SK-N-SH (cell line): ENCODE data around the gene COL23A1.

Source experiments
- CTCF ChIP-seq: fragments of 200-600 bp; sonication (generic); IDR thresholded peaks from 2 replicates; pipeline ENCODE4 v1.6.1; 2017; ENCODE audit warnings: antibody characterized with exemption, mild to moderate bottlenecking, moderate library complexity
- EP300 ChIP-seq, 2 experiments: IDR thresholded peaks; 2 replicates each; pipeline versions ENCODE4 v1.4.0 to v1.6.1; 2012; ENCODE audit warnings: borderline replicate concordance in 1 of 2, low read depth in 1 of 2, low read length in 1 of 2
- GABPA ChIP-seq: IDR thresholded peaks from 2 replicates; pipeline ENCODE4 v1.4.0; 2012; ENCODE audit warnings: low read depth, mild to moderate bottlenecking
- MAX ChIP-seq: IDR thresholded peaks from 2 replicates; pipeline ENCODE4 v1.4.0; 2012; ENCODE audit warnings: low read depth
- MXI1 ChIP-seq: IDR thresholded peaks from 2 replicates; pipeline ENCODE4 v1.6.1; 2012; ENCODE audit warnings: mild to moderate bottlenecking, low read depth, low read length, improper control_type of control experiment
- NFIC ChIP-seq: IDR thresholded peaks from 2 replicates; pipeline ENCODE4 v1.4.0; 2012; ENCODE audit warnings: borderline replicate concordance
- POLR2AphosphoS5 ChIP-seq: IDR thresholded peaks from 2 replicates; pipeline ENCODE4 v1.6.1; 2012; ENCODE audit warnings: low read depth, low read length
- REST ChIP-seq: IDR thresholded peaks from 2 replicates; pipeline ENCODE4 v1.6.1; 2012; ENCODE audit warnings: mild to moderate bottlenecking, low read depth, low read length, moderate library complexity
- RFX5 ChIP-seq: IDR thresholded peaks from 2 replicates; pipeline ENCODE4 v1.6.1; 2012; ENCODE audit warnings: mild to moderate bottlenecking, improper control_type of control experiment, low read length
- TAF1 ChIP-seq: IDR thresholded peaks from 2 replicates; pipeline ENCODE4 v1.6.1; 2012; ENCODE audit warnings: low read depth, mild to moderate bottlenecking, low read length, moderate library complexity, borderline replicate concordance

- no peak for TF ChIP-seq TAF1
- no peak for TF ChIP-seq CTCF
- TF ChIP-seq REST, result no peak
- TF ChIP-seq RFX5, result no peak
- no peak for TF ChIP-seq EP300 (IDR thresholded peaks at IDR 0.05; ENCODE audit: borderline replicate concordance in 1 of 2, low read depth in 1 of 2, low read length in 1 of 2)
- no peak for TF ChIP-seq MXI1
- no peak for TF ChIP-seq NFIC
- TF ChIP-seq POLR2AphosphoS5, result no peak
- no peak for TF ChIP-seq GABPA
- TF ChIP-seq MAX, result no peak
Observed at GRCh38 chr5:178380541-178381074, 209.6 kb downstream of the COL23A1 start.
